ENCODE measurements around the gene PAWR.
A peak's percentile ranks its signal among the peaks of the same experiment; 100 is the strongest.
"Not testable (repeated sequence)": the region's sequence is repeated elsewhere in the genome, so short reads cannot be mapped to it uniquely, and the experiment has no call there.

Gene PAWR

GRCh38 chr12:79689061-79689476 lies 1.7 kb downstream of the PAWR start:
- Mint-ChIP-seq H3K27ac (peak overlapping the region; percentile 69), H3K4me3 (peak overlapping the region; percentile 88), H3K9me3 (no peaks in the 10 kb centered on the region), H3K27me3 (ENCODE audit: low read depth, poor library complexity) (peaks cover 17% of the 10 kb centered on the region), H3K36me3 (ENCODE audit: low read depth) (no peaks in the 10 kb centered on the region), H3K4me1 (peaks cover 54% of the 10 kb centered on the region)
- no peak for TF ChIP-seq CTCF (IDR thresholded peaks at IDR 0.05)
- DNase-seq = no peak

GRCh38 chr12:79688376-79689060 lies 2.2 kb downstream of the PAWR start:
- Mint-ChIP-seq H3K27me3 (ENCODE audit: low read depth, poor library complexity) (peaks cover 17% of the 10 kb centered on the region), H3K36me3 (ENCODE audit: low read depth) (no peaks in the 10 kb centered on the region), H3K4me3 (peak overlapping the region; percentile 88), H3K4me1 (peaks cover 54% of the 10 kb centered on the region), H3K9me3 (no peaks in the 10 kb centered on the region), H3K27ac (peak overlapping the region; percentile 69)
- TF ChIP-seq CTCF (IDR thresholded peaks at IDR 0.05) = no peak
- DNase-seq = no peak

GRCh38 chr12:79687711-79688260 lies 3.0 kb downstream of the PAWR start:
- no peaks in the 10 kb centered on the region for H3K36me3 Mint-ChIP-seq (ENCODE audit: low read depth)
- H3K27me3 Mint-ChIP-seq (ENCODE audit: low read depth, poor library complexity) = peaks cover 13% of the 10 kb centered on the region
- H3K27ac Mint-ChIP-seq = peak overlapping the region; percentile 52
- peak overlapping the region; percentile 88 for H3K4me3 Mint-ChIP-seq
- no peak for TF ChIP-seq CTCF (IDR thresholded peaks at IDR 0.05)
- H3K9me3 Mint-ChIP-seq = no peaks in the 10 kb centered on the region
- DNase-seq = no peak
- H3K4me1 Mint-ChIP-seq = peaks cover 53% of the 10 kb centered on the region

- no peak for TF ChIP-seq CTCF (IDR thresholded peaks at IDR 0.05)
- Mint-ChIP-seq H3K4me1 (peaks cover 55% of the 10 kb centered on the region), H3K4me3 (peak overlapping the region; percentile 16), H3K9me3 (no peaks in the 10 kb centered on the region), H3K36me3 (ENCODE audit: low read depth) (no peaks in the 10 kb centered on the region), H3K27me3 (ENCODE audit: low read depth, poor library complexity) (peaks cover 3% of the 10 kb centered on the region), H3K27ac (no peak overlapping the region)
- no peak for DNase-seq
These were observed 4.6 kb downstream of the PAWR start for GRCh38 chr12:79686171-79686570.

- no peak overlapping the region for H3K27ac Mint-ChIP-seq
- TF ChIP-seq CTCF (IDR thresholded peaks at IDR 0.05) = no peak
- H3K36me3 Mint-ChIP-seq (ENCODE audit: low read depth) = peaks cover 4% of the 10 kb centered on the region
- H3K27me3 Mint-ChIP-seq (ENCODE audit: low read depth, poor library complexity) = peaks cover 3% of the 10 kb centered on the region
- no peak overlapping the region for H3K4me3 Mint-ChIP-seq
- peaks cover 65% of the 10 kb centered on the region for H3K4me1 Mint-ChIP-seq
- no peaks in the 10 kb centered on the region for H3K9me3 Mint-ChIP-seq
- no peak for DNase-seq
These were observed 5.7 kb downstream of the PAWR start for GRCh38 chr12:79685068-79685467.

- H3K27me3 Mint-ChIP-seq (ENCODE audit: low read depth, poor library complexity); H3K9me3 Mint-ChIP-seq; H3K27ac Mint-ChIP-seq; DNase-seq; H3K4me3 Mint-ChIP-seq; H3K36me3 Mint-ChIP-seq (ENCODE audit: low read depth): not testable (repeated sequence)
- H3K4me1 Mint-ChIP-seq = peaks cover 73% of the 10 kb centered on the region
These were observed 6.4 kb downstream of the PAWR start for GRCh38 chr12:79684338-79684737.

Measured in nephron progenitor cell (in vitro differentiated cells).